ENCODE measurements around the gene IGDCC3.
A peak's percentile ranks its signal among the peaks of the same experiment; 100 is the strongest.
"Not testable (repeated sequence)": the region's sequence is repeated elsewhere in the genome, so short reads cannot be mapped to it uniquely, and the experiment has no call there.

Gene IGDCC3

GRCh38 chr15:65363766-65364165, 14.0 kb downstream of the IGDCC3 start:
- Mint-ChIP-seq H3K4me1 (peaks cover 1% of the 10 kb centered on the region), H3K27ac (no peak overlapping the region), H3K27me3 (peaks cover 13% of the 10 kb centered on the region), H3K9me3 (no peaks in the 10 kb centered on the region), H3K36me3 (no peaks in the 10 kb centered on the region), H3K4me3 (no peak overlapping the region)
- ATAC-seq (ENCODE audit: low read depth) (no peak), DNase-seq (ENCODE audit: low spot score in 2 of 2) (no peak)

GRCh38 chr15:65363306-65363705, 14.5 kb downstream of the IGDCC3 start:
- DNase-seq (ENCODE audit: low spot score in 2 of 2) (no peak), ATAC-seq (ENCODE audit: low read depth) (no peak)
- no peaks in the 10 kb centered on the region for H3K36me3 Mint-ChIP-seq
- peaks cover 14% of the 10 kb centered on the region for H3K27me3 Mint-ChIP-seq
- H3K27ac Mint-ChIP-seq: no peak overlapping the region
- H3K4me3 Mint-ChIP-seq: no peak overlapping the region
- no peaks in the 10 kb centered on the region for H3K4me1 Mint-ChIP-seq
- no peaks in the 10 kb centered on the region for H3K9me3 Mint-ChIP-seq

GRCh38 chr15:65362491-65362890, 15.3 kb downstream of the IGDCC3 start:
- no peaks in the 10 kb centered on the region for H3K4me1 Mint-ChIP-seq
- H3K9me3 Mint-ChIP-seq: no peaks in the 10 kb centered on the region
- no peak overlapping the region for H3K27ac Mint-ChIP-seq
- DNase-seq (ENCODE audit: low spot score in 2 of 2) (no peak), ATAC-seq (ENCODE audit: low read depth) (no peak)
- H3K27me3 Mint-ChIP-seq: peaks cover 18% of the 10 kb centered on the region
- no peaks in the 10 kb centered on the region for H3K36me3 Mint-ChIP-seq
- H3K4me3 Mint-ChIP-seq: no peak overlapping the region

DNA sequence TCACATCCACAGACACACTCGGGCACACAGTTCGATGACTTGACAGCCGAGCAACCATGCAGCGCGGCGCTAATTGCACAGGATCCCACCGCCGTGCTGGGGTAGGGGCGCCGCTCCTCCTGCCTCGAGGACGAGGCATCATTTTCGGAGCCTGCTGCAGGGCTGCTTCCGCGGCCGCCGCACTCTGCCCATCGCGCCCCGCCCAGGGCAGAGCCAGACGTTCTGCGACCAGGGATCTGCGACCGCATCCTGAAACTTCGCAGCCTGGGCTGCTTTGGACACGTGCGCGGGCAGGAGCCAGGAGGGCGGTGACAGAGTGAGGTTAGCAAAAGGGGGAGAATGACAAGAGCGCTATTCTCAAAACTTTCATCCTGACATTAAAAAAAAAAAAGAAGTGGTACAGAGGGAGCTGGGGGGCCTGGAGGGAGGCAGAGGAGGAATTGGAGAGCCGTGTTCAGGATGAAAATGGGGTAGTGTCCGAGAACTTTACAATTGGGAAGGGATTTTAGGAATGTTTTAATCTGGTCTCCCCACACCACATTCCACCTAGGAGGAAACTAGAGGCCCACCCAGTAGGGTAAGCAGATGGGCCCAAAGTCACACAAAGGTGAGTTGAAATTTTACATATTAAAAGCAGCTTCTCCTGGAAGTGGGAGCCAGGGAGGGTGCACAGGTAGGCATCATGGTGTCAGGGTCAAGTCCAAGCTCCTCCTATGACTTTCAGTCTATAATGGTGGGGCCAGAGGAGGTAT, 15.9 kb downstream of the IGDCC3 start:
- Mint-ChIP-seq H3K9me3 (no peaks in the 10 kb centered on the region), H3K4me1 (no peaks in the 10 kb centered on the region), H3K36me3 (no peaks in the 10 kb centered on the region), H3K4me3 (no peak overlapping the region), H3K27me3 (peaks cover 19% of the 10 kb centered on the region), H3K27ac (no peak overlapping the region)
- ATAC-seq (ENCODE audit: low read depth): no peak
- no peak for DNase-seq (ENCODE audit: low spot score in 2 of 2)

DNA sequence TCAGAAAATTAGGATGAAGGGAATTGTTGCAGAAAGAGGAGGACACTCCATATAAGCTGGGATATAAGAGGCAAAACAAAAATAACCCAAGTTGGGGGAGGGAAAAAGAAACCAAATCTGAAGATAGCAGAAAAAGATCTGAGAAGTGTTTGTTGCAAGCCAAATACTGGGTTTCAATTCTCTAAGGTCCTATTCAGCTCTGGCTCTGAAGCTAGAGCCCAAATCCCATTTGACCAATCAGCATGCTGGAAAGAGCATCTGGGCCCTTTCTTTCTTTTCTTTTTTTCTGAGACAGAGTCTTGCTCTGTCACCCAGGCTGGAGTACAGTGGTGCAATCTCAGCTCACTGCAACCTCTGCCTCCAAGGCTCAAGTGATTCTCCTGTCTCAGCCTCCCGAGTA, 17.3 kb downstream of the IGDCC3 start:
- H3K27ac Mint-ChIP-seq: no peak overlapping the region
- H3K36me3 Mint-ChIP-seq: no peaks in the 10 kb centered on the region
- peaks cover 22% of the 10 kb centered on the region for H3K27me3 Mint-ChIP-seq
- no peak for ATAC-seq (ENCODE audit: low read depth)
- H3K4me1 Mint-ChIP-seq: peaks cover 4% of the 10 kb centered on the region
- no peak overlapping the region for H3K4me3 Mint-ChIP-seq
- DNase-seq (ENCODE audit: low spot score in 2 of 2): no peak
- H3K9me3 Mint-ChIP-seq: no peaks in the 10 kb centered on the region

- Mint-ChIP-seq H3K9me3 (peaks cover 4% of the 10 kb centered on the region), H3K27me3 (peaks cover 24% of the 10 kb centered on the region), H3K27ac (no peak overlapping the region), H3K36me3 (peaks cover 5% of the 10 kb centered on the region), H3K4me3 (peak overlapping the region; percentile 0), H3K4me1 (peaks cover 4% of the 10 kb centered on the region)
- DNase-seq (ENCODE audit: low spot score in 2 of 2) (no peak), ATAC-seq (ENCODE audit: low read depth) (no peak)
Measured at GRCh38 chr15:65355988-65356353, 21.8 kb downstream of the IGDCC3 start.

DNA sequence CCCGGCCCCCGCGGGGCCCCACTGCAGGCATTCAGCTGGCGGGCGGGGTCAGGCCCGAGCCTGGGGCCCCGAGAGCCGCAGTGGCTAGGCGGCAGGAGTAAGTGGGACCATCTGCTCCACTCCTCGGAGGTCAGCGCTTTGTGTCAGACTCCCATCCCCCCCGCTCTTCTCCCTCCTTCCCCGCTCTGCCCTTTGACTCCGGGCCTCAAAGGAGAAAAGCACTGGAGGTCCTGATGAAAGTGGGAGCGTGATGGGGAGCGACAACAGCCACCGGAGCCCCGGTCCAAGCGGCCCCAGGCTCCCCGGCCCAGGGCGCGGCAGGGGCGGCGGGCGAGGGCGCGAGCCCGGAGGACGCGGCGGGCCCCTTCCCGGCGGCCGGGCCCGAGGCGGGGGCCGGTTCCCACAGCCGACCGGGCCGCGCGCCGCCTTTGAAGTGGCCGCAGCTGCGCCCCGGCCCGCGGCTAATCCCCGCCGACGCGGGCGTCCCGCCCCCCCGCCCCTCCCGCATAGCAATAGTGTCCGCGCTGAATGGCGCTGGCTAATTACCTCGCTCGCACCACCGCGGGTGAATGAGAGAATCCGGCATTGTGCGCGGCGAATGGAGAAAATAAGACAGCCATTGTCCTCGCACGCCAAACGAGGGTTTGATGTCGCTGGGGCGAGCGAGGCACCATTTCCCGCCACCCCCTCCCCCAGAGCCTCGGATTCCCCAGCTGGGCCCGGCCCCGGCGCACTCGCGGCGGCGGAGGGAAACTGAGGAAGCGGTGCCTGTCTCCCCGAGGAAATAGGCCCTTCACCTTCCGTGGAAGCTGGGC, 22.4 kb downstream of the IGDCC3 start:
- no peak for DNase-seq (ENCODE audit: low spot score in 2 of 2)
- Mint-ChIP-seq H3K9me3 (peaks cover 4% of the 10 kb centered on the region), H3K4me1 (peaks cover 4% of the 10 kb centered on the region)

DNA sequence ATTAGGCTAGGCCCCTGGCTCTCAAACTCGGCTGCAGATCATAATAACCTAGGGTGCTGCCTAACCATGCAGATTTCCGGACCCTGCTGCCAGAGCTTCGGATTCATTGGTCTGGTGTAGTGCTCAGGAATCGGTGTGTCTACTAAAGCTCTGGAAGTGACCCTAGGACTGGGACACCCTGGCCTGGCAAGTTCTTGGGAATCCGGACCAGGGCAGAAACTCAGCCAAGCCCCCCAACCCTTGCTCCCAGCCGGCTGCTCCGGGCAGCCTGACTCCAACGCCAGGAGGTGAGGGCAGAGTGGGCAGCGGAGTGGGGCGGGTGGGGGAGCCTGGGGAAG, 23.0 kb downstream of the IGDCC3 start:
- Mint-ChIP-seq H3K27me3 (peaks cover 25% of the 10 kb centered on the region), H3K4me1 (peaks cover 4% of the 10 kb centered on the region), H3K27ac (no peak overlapping the region), H3K36me3 (peaks cover 5% of the 10 kb centered on the region), H3K9me3 (peaks cover 4% of the 10 kb centered on the region), H3K4me3 (no peak overlapping the region)
- DNase-seq (ENCODE audit: low spot score in 2 of 2): no peak
- ATAC-seq (ENCODE audit: low read depth): no peak

More for the DNA sequence above, 22.4 kb downstream of the IGDCC3 start:
- Mint-ChIP-seq H3K4me3 (no peak overlapping the region), H3K27me3 (peaks cover 24% of the 10 kb centered on the region), H3K27ac (no peak overlapping the region), H3K36me3 (peaks cover 5% of the 10 kb centered on the region)
- ATAC-seq (ENCODE audit: low read depth): no peak

DNA sequence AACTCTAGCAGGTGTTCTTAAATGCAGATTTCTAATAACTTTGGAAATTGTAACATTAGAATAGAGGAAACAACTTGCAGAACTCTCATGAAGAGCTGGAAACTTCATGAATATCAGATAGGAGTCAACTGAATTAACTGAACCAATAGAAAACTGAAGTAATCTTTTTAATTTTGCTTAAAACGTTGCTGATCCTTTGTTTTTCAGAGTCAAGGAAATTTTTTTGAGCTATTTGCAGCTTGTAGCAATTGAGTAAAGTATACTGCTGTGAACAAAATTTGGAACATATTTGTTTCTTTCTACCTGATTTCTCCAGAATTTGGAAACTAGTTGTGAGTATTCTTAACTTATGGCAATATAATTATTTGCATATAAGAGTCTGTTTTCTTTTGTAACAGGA, 25.8 kb downstream of the IGDCC3 start:
- not testable (repeated sequence) for ATAC-seq (ENCODE audit: low read depth); H3K4me1 Mint-ChIP-seq; H3K4me3 Mint-ChIP-seq; H3K36me3 Mint-ChIP-seq; H3K27ac Mint-ChIP-seq; H3K9me3 Mint-ChIP-seq; DNase-seq (ENCODE audit: low spot score in 2 of 2)
- peaks cover 25% of the 10 kb centered on the region for H3K27me3 Mint-ChIP-seq

- Mint-ChIP-seq H3K4me1 (peaks cover 2% of the 10 kb centered on the region), H3K27ac (no peak overlapping the region), H3K9me3 (peaks cover 1% of the 10 kb centered on the region), H3K27me3 (peaks cover 24% of the 10 kb centered on the region), H3K36me3 (peaks cover 2% of the 10 kb centered on the region), H3K4me3 (no peak overlapping the region)
- no peak for ATAC-seq (ENCODE audit: low read depth)
- DNase-seq (ENCODE audit: low spot score in 2 of 2): no peak
Measured at GRCh38 chr15:65349338-65349737, 28.5 kb downstream of the IGDCC3 start.

GRCh38 chr15:65347756-65348155, 30.0 kb downstream of the IGDCC3 start:
- not testable (repeated sequence) for H3K4me3 Mint-ChIP-seq; H3K36me3 Mint-ChIP-seq; DNase-seq (ENCODE audit: low spot score in 2 of 2); H3K27ac Mint-ChIP-seq; H3K9me3 Mint-ChIP-seq; ATAC-seq (ENCODE audit: low read depth); H3K4me1 Mint-ChIP-seq
- peaks cover 24% of the 10 kb centered on the region for H3K27me3 Mint-ChIP-seq

GRCh38 chr15:65346856-65347598, 30.8 kb downstream of the IGDCC3 start:
- Mint-ChIP-seq H3K36me3 (no peaks in the 10 kb centered on the region), H3K27me3 (peaks cover 27% of the 10 kb centered on the region), H3K4me3 (no peak overlapping the region), H3K27ac (no peak overlapping the region), H3K9me3 (no peaks in the 10 kb centered on the region), H3K4me1 (peaks cover 2% of the 10 kb centered on the region)
- DNase-seq (ENCODE audit: low spot score in 2 of 2): no peak
- ATAC-seq (ENCODE audit: low read depth): no peak

DNA sequence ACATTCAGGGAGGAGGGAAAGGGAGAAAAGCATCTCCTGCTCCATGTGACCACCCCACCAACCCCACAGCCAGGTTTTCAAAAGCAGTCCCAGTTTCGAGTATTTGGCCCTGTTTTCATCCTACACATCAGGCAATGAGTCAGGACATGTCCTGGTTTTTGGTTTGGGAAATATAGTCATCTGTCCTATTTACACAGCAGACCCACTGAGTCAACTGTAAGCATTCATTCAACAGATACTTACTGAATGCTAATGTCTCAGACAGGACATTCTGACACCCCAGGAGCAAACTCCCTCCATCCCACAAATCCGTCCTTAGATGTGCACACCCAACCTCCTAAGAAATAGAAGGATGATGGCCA, 32.9 kb downstream of the IGDCC3 start:
- Mint-ChIP-seq H3K4me1 (peaks cover 4% of the 10 kb centered on the region), H3K36me3 (peaks cover 2% of the 10 kb centered on the region), H3K4me3 (no peak overlapping the region), H3K27ac (no peak overlapping the region), H3K27me3 (peaks cover 36% of the 10 kb centered on the region), H3K9me3 (no peaks in the 10 kb centered on the region)
- ATAC-seq (ENCODE audit: low read depth): no peak
- DNase-seq (ENCODE audit: low spot score in 2 of 2): no peak

GRCh38 chr15:65344214-65344913, 33.4 kb downstream of the IGDCC3 start:
- H3K9me3 Mint-ChIP-seq: no peaks in the 10 kb centered on the region
- H3K4me3 Mint-ChIP-seq: no peak overlapping the region
- DNase-seq (ENCODE audit: low spot score in 2 of 2) (no peak), ATAC-seq (ENCODE audit: low read depth) (no peak)
- peaks cover 8% of the 10 kb centered on the region for H3K4me1 Mint-ChIP-seq
- H3K36me3 Mint-ChIP-seq: peaks cover 2% of the 10 kb centered on the region
- peaks cover 39% of the 10 kb centered on the region for H3K27me3 Mint-ChIP-seq
- no peak overlapping the region for H3K27ac Mint-ChIP-seq

All from memory B cell (primary cell).